Cardiac septum (tissue), 1 donor: Measurements from ENCODE around the gene CDC42EP5. TPM values are rescaled to one million over a fixed set of nuclear protein-coding genes. Genes with fewer than 3 reads are reported as not detected.
"Not testable (repeated sequence)": the region's sequence is repeated elsewhere in the genome, so short reads cannot be mapped to it uniquely, and the experiment has no call there.

Experiments used
- DNase-seq: peaks from one replicate; pipeline ENCODE4 v3.0.0-alpha.2; 2020; ENCODE audit warnings: low spot score
- intact Hi-C: fragments of 100-400 bp; cut with DNase I; formaldehyde crosslinking; loops from one replicate; pipeline ENCODE4 v1.14.0; 2022
- total RNA-seq: library from RNA; stranded (reverse); fragmentation: NEBNext Ultra II Directional; extraction: Animal tissue kit (Norgen Biotek cat#: 25700); gene quantifications from one replicate; pipeline ENCODE4 v1.2.1, GENCODE V29; 2021
- donor health status: DM: no; HTN: no; CAD: no.

CDC42EP5 gene
- total RNA-seq, 1 donor from 2014 or later, result 14.2 TPM

- DNase-seq, result no peak
- intact Hi-C loops, result no loop called here
These were observed 18.9 kb downstream of the CDC42EP5 start for GRCh38 chr19:54453921-54454780.

- DNase-seq, result no peak
- intact Hi-C loops, result no loop called here
These were observed 20.5 kb downstream of the CDC42EP5 start for GRCh38 chr19:54452626-54453025.

- DNase-seq, result no peak
- intact Hi-C loops, result no loop called here
These were observed 21.1 kb downstream of the CDC42EP5 start for GRCh38 chr19:54451997-54452396.

- no peak for DNase-seq
- intact Hi-C loops, result no loop called here
These were observed 21.7 kb downstream of the CDC42EP5 start for GRCh38 chr19:54451331-54451871.

- intact Hi-C loops, result loop anchor here (10.0 kb wide), 1 partner anchor 245 kb away; the partner anchor contains the start of gene RPS9
- no peak for DNase-seq
These were observed 23.4 kb downstream of the CDC42EP5 start for GRCh38 chr19:54449701-54450069.

- DNase-seq, result peak; percentile 99
- intact Hi-C loops, result loop anchor here (1.0 to 10.0 kb wide), 2 partner anchors 14 to 244 kb away; partner anchors contain the start of genes LENG9 and RPS9
These were observed 24.1 kb downstream of the CDC42EP5 start, which contains the start of gene LENG8 for GRCh38 chr19:54448774-54449700. Gene LENG8 (plus strand): TSS chr19:54449199. CDS start chr19:54451345, 2,146 bp downstream.

- peak; percentile 80 for DNase-seq
- intact Hi-C loops, result loop anchor here (1.0 to 10.0 kb wide), 2 partner anchors 15 to 243 kb away; partner anchors contain the start of genes LENG9 and RPS9
These were observed 24.9 kb downstream of the CDC42EP5 start for GRCh38 chr19:54448040-54448773.

- intact Hi-C loops, result loop anchor here (10.0 kb wide), 1 partner anchor 242 kb away; the partner anchor contains the start of gene RPS9
- DNase-seq, result not testable (repeated sequence)
These were observed 26.7 kb downstream of the CDC42EP5 start for GRCh38 chr19:54446349-54446748.

- intact Hi-C loops, result loop anchor here (10.0 kb wide), 1 partner anchor 240 kb away; the partner anchor contains the start of gene RPS9
- DNase-seq, result no peak
These were observed 28.4 kb downstream of the CDC42EP5 start for GRCh38 chr19:54444737-54445136.

GRCh38 chr19:54440641-54441040, 32.5 kb downstream of the CDC42EP5 start:
- intact Hi-C loops, result loop anchor here (10.0 kb wide), 1 partner anchor 236 kb away; the partner anchor contains the start of gene RPS9
- DNase-seq, result no peak

- DNase-seq, result no peak
- intact Hi-C loops, result no loop called here
These were observed 33.8 kb downstream of the CDC42EP5 start for GRCh38 chr19:54439174-54439851.

GRCh38 chr19:54436628-54437252, 36.4 kb downstream of the CDC42EP5 start:
- intact Hi-C loops, result no loop called here
- DNase-seq, result no peak

- DNase-seq, result no peak
- intact Hi-C loops, result no loop called here
These were observed 37.0 kb downstream of the CDC42EP5 start for GRCh38 chr19:54436031-54436523.

GRCh38 chr19:54435551-54436016, 37.5 kb downstream of the CDC42EP5 start:
- intact Hi-C loops, result no loop called here

GRCh38 chr19:54434873-54435214, 38.3 kb downstream of the CDC42EP5 start:
- DNase-seq, result no peak

More at GRCh38 chr19:54435551-54436016, 37.5 kb downstream of the CDC42EP5 start:
- no peak for DNase-seq

GRCh38 chr19:54434112-54434872, 38.8 kb downstream of the CDC42EP5 start:
- DNase-seq, result no peak
- intact Hi-C loops, result no loop called here

More at GRCh38 chr19:54434873-54435214, 38.3 kb downstream of the CDC42EP5 start:
- intact Hi-C loops, result no loop called here

- DNase-seq, result no peak
- intact Hi-C loops, result no loop called here
These were observed 39.4 kb downstream of the CDC42EP5 start for GRCh38 chr19:54433697-54434096.
